HG03097 (cell line): ENCODE results near the gene SNUPN.
A peak's percentile ranks its signal among the peaks of the same experiment; 100 is the strongest.

Experiments used
- ATAC-seq: cut with Tn5 transposase; IDR thresholded peaks from one replicate; pipeline ENCODE4 v1.9.1; 2021; ENCODE audit not compliant: unreplicated experiment, low FRiP score

The SNUPN gene

GRCh38 chr15:75654201-75654907 lies 28.8 kb upstream of the SNUPN start:
- no peak for ATAC-seq

DNA sequence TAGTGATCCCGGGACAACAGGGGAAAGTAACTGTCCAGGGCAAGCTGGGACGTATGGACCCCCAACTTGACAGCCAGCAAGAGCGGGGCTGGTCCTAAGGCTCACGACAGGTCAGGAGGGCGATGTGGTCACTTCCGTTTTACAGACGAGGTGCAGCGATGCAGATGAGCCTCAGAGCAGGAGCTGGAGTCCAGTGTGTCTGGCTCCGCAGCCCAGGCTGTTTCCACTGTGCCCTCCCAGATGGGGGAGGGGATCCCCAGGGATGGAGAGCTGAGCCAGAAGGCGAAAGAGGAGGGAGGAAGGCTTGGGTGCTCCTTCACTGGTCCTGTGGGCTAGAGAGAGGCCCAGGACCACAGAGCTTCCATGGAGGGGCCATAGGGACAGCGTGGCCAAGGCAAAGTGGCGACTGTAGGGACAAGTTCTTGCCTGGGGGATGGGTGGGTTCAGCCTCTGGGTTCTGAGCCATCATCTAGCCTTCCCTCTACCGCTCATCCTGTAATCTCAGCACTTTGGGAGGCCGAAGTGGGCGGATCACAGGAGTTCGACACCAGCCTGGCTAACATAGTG lies 27.9 kb upstream of the SNUPN start:
- no peak for ATAC-seq

GRCh38 chr15:75651810-75652543 lies 26.5 kb upstream of the SNUPN start:
- no peak for ATAC-seq

- ATAC-seq = no peak
Observed at GRCh38 chr15:75650908-75651809, 25.6 kb upstream of the SNUPN start.

GRCh38 chr15:75649848-75650247 lies 24.3 kb upstream of the SNUPN start:
- no peak for ATAC-seq

DNA sequence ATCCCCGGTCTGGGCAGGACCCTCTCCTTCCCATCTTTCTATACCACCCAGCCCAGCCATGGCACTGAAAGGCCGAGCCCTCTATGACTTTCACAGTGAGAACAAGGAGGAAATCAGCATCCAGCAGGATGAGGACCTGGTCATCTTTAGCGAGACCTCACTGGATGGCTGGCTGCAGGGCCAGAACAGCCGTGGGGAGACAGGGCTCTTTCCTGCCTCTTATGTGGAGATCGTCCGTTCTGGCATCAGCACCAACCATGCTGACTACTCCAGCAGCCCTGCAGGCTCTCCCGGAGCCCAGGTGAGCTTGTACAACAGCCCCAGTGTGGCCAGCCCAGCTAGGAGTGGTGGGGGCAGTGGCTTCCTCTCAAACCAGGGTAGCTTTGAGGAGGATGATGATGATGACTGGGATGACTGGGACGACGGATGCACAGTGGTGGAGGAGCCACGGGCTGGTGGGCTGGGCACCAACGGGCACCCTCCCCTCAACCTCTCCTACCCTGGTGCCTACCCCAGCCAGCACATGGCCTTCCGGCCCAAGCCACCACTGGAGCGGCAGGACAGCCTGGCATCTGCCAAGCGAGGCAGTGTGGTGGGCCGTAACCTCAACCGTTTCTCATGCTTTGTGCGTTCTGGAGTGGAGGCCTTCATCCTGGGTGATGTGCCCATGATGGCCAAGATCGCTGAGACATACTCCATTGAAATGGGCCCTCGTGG lies 23.7 kb upstream of the SNUPN start:
- no peak for ATAC-seq

GRCh38 chr15:75648156-75649000 lies 22.9 kb upstream of the SNUPN start:
- no peak for ATAC-seq

DNA sequence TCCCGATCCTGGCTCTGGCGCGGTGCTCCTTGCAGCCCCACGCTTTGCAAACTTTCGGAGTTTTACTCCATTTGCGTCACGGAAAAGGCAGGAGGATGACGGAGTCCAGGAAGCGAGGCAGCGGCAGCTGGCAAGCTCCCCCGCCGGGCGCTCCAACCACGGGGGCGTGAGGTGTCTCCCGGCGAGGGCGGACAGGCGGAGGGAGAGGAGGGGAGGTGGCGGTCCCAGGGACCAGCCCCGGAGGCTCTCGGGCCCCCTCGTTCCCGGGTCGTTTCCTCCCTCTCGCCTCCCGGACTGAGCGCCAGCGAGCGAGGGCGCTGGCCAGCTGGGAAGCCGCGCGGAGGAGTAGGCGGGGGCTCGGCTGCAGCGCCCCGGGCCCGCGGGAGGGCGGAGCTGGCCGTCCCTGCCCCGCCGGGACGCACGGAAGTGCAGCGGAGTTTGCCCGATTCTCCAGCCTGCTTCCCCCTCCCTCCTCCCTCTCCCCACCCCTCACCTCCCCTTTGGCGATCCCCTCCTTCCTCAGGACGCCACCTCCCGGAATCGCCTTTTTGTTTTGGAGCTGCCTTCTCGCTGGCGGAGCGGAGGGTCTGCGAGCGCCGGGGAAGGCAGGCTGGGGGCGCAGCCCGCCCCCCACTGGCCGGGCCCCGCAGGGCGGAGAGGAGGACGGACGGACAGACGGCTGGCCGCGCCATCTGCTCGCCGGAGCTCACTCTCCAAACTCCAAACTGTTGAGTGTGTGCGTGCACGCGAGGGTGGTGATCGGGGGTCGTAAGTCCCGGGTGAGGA lies 22.0 kb upstream of the SNUPN start, which contains the start of gene SNX33:
Gene SNX33 (plus strand): TSS at position 543 of the 786 bp plus-strand sequence. CDS start 1,191 bp downstream, outside the sequence.
- no peak for ATAC-seq

DNA sequence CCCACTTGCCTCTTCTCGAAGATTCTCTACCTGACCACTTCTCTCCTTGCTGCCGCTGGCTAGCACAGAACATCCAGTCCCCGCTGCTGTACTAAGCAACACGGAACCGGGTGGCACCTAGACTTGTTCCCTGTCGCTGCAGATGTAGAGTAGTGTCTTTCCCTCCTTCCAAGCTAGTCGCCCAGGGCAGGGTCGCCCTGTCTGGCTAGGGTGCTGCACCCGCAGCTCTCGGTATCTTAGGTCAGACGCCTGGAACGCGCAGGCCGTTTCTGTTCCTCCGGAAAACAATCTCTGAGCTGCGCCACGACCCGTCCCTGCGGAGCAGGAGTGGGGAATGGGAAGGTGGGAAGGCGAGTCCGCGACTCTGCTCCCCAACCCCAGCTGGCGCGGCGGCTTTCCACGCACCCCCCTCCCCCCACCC lies 21.4 kb upstream of the SNUPN start:
- ATAC-seq = no peak

- ATAC-seq = no peak
Observed at GRCh38 chr15:75646112-75646943, 20.8 kb upstream of the SNUPN start.

- no peak for ATAC-seq
Observed at GRCh38 chr15:75644376-75644775, 18.9 kb upstream of the SNUPN start.

DNA sequence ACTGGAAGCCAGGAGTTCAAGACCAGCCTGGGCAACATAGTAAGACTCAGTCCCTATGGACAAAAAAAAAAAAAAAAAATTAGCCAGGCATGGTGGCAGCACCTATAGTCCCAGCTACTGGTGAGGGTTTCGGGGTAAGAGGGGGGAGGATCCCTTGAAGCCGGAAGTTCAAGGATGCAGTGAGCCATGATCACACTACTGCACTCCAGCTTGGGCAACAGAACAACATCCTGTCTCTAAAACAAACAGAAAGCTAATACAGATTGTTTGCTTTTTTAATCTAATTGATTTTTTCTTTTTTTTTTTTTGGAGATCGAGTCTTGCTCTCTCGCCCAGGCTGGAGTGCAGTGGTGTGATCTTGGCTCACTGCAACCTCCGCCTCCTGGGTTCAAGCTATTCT lies 16.1 kb upstream of the SNUPN start:
- no peak for ATAC-seq

DNA sequence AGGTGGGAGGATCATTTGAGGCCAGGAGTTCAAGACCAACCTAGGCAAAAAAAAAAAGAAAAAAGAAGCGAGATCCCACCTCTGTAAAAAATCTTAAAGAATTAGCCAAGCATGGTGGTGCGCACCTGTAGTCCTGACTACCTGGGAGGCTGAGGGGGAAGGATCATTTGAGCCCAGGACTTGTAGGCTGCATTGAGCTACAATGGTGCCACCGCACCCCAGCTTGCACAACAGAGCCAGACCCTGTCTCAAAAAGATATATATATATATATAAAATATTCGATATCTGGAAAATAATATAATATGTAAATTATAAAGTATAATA lies 15.6 kb upstream of the SNUPN start:
- no peak for ATAC-seq

- peak; percentile 23 for ATAC-seq
Observed at GRCh38 chr15:75640483-75641178, 15.1 kb upstream of the SNUPN start.

DNA sequence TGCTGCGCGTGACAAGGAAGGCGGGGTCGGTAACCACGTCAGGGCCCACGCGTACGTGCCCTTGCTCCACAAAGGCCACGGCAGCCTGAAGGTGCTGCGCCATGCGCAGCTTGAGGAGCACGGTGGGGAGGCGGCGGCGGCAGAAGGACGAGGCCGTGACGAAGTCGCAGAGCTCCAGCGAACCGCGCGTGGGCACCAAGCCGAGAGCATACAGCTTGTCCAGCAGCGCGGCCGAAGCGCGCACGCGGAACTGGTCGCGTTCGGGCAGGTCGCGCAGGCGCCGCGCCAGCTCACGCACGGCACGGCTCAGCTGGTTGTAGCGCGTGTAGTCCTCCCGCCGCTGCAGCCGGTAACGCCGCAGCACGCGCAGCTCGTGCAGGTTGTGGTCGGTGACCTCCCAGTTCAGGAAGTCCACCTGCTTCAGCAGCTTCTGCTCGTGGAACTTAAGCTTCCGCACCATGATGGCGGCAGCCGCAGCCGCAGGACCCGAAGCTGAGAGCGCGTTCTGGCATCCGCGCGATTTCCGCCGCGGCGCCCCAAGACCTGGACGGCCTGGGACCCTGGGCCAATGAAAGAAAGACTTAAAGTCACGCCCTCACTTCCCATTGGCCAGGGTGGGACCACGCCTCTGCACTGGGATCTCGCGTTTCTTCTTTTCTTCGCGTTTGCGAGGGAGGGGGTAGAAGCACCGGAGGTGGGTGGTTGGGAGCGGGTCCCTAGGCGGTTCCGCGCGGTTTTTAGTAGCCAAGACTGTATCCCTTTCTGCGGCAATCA lies 14.4 kb upstream of the SNUPN start, which contains the start of gene IMP3:
Gene IMP3 (minus strand): TSS at position 516 of the 774 bp plus-strand sequence. CDS start 56 bp downstream, at position 460.
- ATAC-seq = peak; percentile 90

- ATAC-seq = no peak
Observed at GRCh38 chr15:75639191-75639708, 13.7 kb upstream of the SNUPN start.
